H1 (cell line): ENCODE measurements around the gene PCDH19. TPM values are rescaled to one million over a fixed set of nuclear protein-coding genes. Genes with fewer than 3 reads are reported as not detected.

Source experiments
- CTCF ChIA-PET: fragments of 300-600 bp; sonication (Branson Sonifier 250); formaldehyde crosslinking; loops from one replicate; lab custom pipeline; 2021; ENCODE audit not compliant: partially characterized antibody; lab: Charles Lee
- POLR2A ChIA-PET: fragments of 300-600 bp; sonication (Branson Sonifier 250); formaldehyde crosslinking; loops from one replicate; lab custom pipeline; 2021; ENCODE audit warnings: inconsistent platforms; ENCODE audit not compliant: partially characterized antibody; lab: Charles Lee
- DNase-seq, 2 experiments: peaks; one replicate each; pipeline versions ENCODE4 v3.0.0 to v3.0.0-alpha.2; 2010 to 2022; ENCODE audit warnings: low spot score in 2 of 2, low read depth in 1 of 2, mixed read lengths in 1 of 2
- FAIRE-seq: peaks from 2 replicates; lab custom pipeline; 2011; peaks lifted over from hg19 to GRCh38; lab: Jason Lieb, UNC
- H2AFZ ChIP-seq: 2 replicates; pipeline ENCODE4 v1.8.1; 2012; ENCODE audit warnings: low read length, inconsistent platforms
- H2AK5ac ChIP-seq: 2 replicates; pipeline ENCODE4 v1.6.1; 2013; ENCODE audit warnings: low read depth, low read length
- H2BK120ac ChIP-seq: replicated peaks from 2 replicates; pipeline ENCODE3; 2013; ENCODE audit warnings: low read depth, low read length, inconsistent platforms
- H2BK12ac ChIP-seq: 2 replicates; pipeline ENCODE4 v1.6.1; 2013; ENCODE audit warnings: low read depth, low read length
- H2BK15ac ChIP-seq: 2 replicates; pipeline ENCODE4 v1.6.1; 2013; ENCODE audit warnings: low read length
- H2BK20ac ChIP-seq: 2 replicates; pipeline ENCODE4 v1.6.1; 2013; ENCODE audit warnings: low read length
- H2BK5ac ChIP-seq: 2 replicates; pipeline ENCODE4 v1.6.1; 2013; ENCODE audit warnings: low read depth, low read length
- H3K14ac ChIP-seq: 2 replicates; pipeline ENCODE4 v1.6.1; 2013; ENCODE audit warnings: inconsistent platforms; ENCODE audit not compliant: insufficient read length
- H3K18ac ChIP-seq: 2 replicates; pipeline ENCODE4 v1.6.1; 2013; ENCODE audit warnings: low read length; ENCODE audit errors: extremely low read depth
- H3K23ac ChIP-seq: 2 replicates; pipeline ENCODE4 v1.6.1; 2013; ENCODE audit warnings: inconsistent platforms; ENCODE audit not compliant: insufficient read length
- H3K23me2 ChIP-seq: 2 replicates; pipeline ENCODE4 v1.6.1; 2013; ENCODE audit warnings: low read depth, low read length
- H3K27ac ChIP-seq: 2 replicates; pipeline ENCODE4 v1.6.1; 2011; ENCODE audit warnings: low read depth, low read length, inconsistent platforms
- H3K27me3 ChIP-seq, 4 experiments: replicated peaks in 1 of 4; 1 replicate in 1 of 4; 2 replicates in 3 of 4; pipeline versions ENCODE4 v1.6.1 to v1.8.1; 2011 to 2013; ENCODE audit warnings: low read length in 3 of 4, mild to moderate bottlenecking in 3 of 4, inconsistent platforms in 2 of 4, mixed read lengths in 2 of 4, moderate library complexity in 1 of 4; ENCODE audit not compliant: control insufficient read depth in 3 of 4, insufficient read depth in 3 of 4; ENCODE audit errors: extremely low read depth in 1 of 4
- H3K36me3 ChIP-seq, 4 experiments: 2 replicates each; pipeline versions ENCODE4 v1.6.1 to v1.8.1; 2011 to 2013; ENCODE audit warnings: mild to moderate bottlenecking in 4 of 4, low read length in 3 of 4, moderate library complexity in 2 of 4, control low read depth in 1 of 4, inconsistent platforms in 1 of 4; ENCODE audit not compliant: insufficient read depth in 4 of 4, control insufficient read depth in 2 of 4
- H3K4ac ChIP-seq: replicated peaks from 2 replicates; pipeline ENCODE3; 2013; ENCODE audit warnings: low read length, low read depth, mixed read lengths, inconsistent platforms; ENCODE audit not compliant: insufficient read length
- H3K4me1 ChIP-seq, 4 experiments: replicated peaks in 1 of 4; 1 replicate in 1 of 4; 2 replicates in 3 of 4; pipeline versions ENCODE4 v1.6.1 to v1.8.1; 2011 to 2013; ENCODE audit warnings: low read length in 3 of 4, inconsistent platforms in 2 of 4, mixed read lengths in 1 of 4; ENCODE audit not compliant: insufficient read depth in 4 of 4, control insufficient read depth in 3 of 4
- H3K4me2 ChIP-seq, 2 experiments: 2 replicates each; pipeline versions ENCODE4 v1.6.1 to v1.8.1; 2011 to 2013; ENCODE audit warnings: low read depth in 2 of 2, low read length in 2 of 2, control low read depth in 1 of 2, inconsistent platforms in 1 of 2, mild to moderate bottlenecking in 1 of 2; ENCODE audit not compliant: insufficient read depth in 1 of 2
- H3K4me3 ChIP-seq, 4 experiments: fragments of 200-600, 300-600 bp in 1 of 4; sonication (generic), shearing (Covaris generic), sonication (Bioruptor Twin) in 1 of 4; 2 replicates each; pipeline versions ENCODE4 v1.5.1 to v1.8.1; 2011 to 2016; ENCODE audit warnings: low read length in 4 of 4, low read depth in 3 of 4, control low read depth in 2 of 4, inconsistent platforms in 2 of 4, mild to moderate bottlenecking in 2 of 4, mixed read lengths in 1 of 4, moderate library complexity in 1 of 4; ENCODE audit not compliant: insufficient read depth in 2 of 4; ENCODE audit errors: extremely low read depth in 1 of 4
- H3K56ac ChIP-seq: replicated peaks from 2 replicates; pipeline ENCODE3; 2013; ENCODE audit warnings: low read depth, mild to moderate bottlenecking, mixed read lengths, low read length, inconsistent platforms; ENCODE audit not compliant: insufficient read length
- H3K79me1 ChIP-seq: 2 replicates; pipeline ENCODE4 v1.6.1; 2013; ENCODE audit warnings: low read depth, low read length, control low read depth
- H3K79me2 ChIP-seq, 2 experiments: 2 replicates each; pipeline versions ENCODE4 v1.6.1 to v1.8.1; 2012 to 2013; ENCODE audit warnings: low read length in 2 of 2, mild to moderate bottlenecking in 2 of 2, inconsistent platforms in 1 of 2; ENCODE audit not compliant: insufficient read depth in 2 of 2, control insufficient read depth in 1 of 2
- H3K9ac ChIP-seq, 4 experiments: replicated peaks in 1 of 4; 1 replicate in 1 of 4; 2 replicates in 3 of 4; pipeline versions ENCODE4 v1.6.1 to v1.8.1; 2011 to 2013; ENCODE audit warnings: low read depth in 3 of 4, low read length in 3 of 4, control low read depth in 2 of 4, mild to moderate bottlenecking in 2 of 4, moderate library complexity in 2 of 4, inconsistent platforms in 1 of 4; ENCODE audit errors: extremely low read depth in 1 of 4
- H3K9me3 ChIP-seq, 2 experiments: 2 replicates each; pipeline versions ENCODE4 v1.6.1 to v1.8.1; 2012 to 2013; ENCODE audit warnings: mild to moderate bottlenecking in 2 of 2, moderate library complexity in 2 of 2, control low read depth in 1 of 2, inconsistent platforms in 1 of 2, low read depth in 1 of 2, low read length in 1 of 2, mixed read lengths in 1 of 2; ENCODE audit not compliant: insufficient read depth in 2 of 2
- H4K20me1 ChIP-seq, 2 experiments: replicated peaks in 1 of 2; 2 replicates each; pipeline versions ENCODE3 to v1.8.1; 2011 to 2013; ENCODE audit warnings: inconsistent platforms in 2 of 2, low read length in 2 of 2, mild to moderate bottlenecking in 1 of 2; ENCODE audit not compliant: insufficient read depth in 2 of 2, control insufficient read depth in 1 of 2
- H4K5ac ChIP-seq: 2 replicates; pipeline ENCODE4 v1.6.1; 2013; ENCODE audit warnings: low read length, low read depth, mixed read lengths, inconsistent platforms; ENCODE audit not compliant: insufficient read length
- H4K8ac ChIP-seq: 2 replicates; pipeline ENCODE4 v1.8.0; 2013; ENCODE audit warnings: mild to moderate bottlenecking, moderate library complexity, low read length, inconsistent platforms; ENCODE audit not compliant: insufficient read depth; ENCODE audit errors: extremely low read depth
- H4K91ac ChIP-seq: replicated peaks from 2 replicates; pipeline ENCODE3; 2013; ENCODE audit warnings: low read length, mixed read lengths, inconsistent platforms; ENCODE audit not compliant: insufficient read length
- ASH2L ChIP-seq: fragments of 200-600, 300-600 bp; sonication (generic); IDR thresholded peaks from one replicate; pipeline ENCODE4 v1.7.1; 2017; ENCODE audit warnings: low read length
- BCL11A ChIP-seq, 2 experiments: IDR thresholded peaks; one replicate each; pipeline ENCODE4 v1.6.1; 2011; ENCODE audit warnings: low read depth in 2 of 2, low read length in 2 of 2, mild to moderate bottlenecking in 2 of 2
- BRCA1 ChIP-seq: IDR thresholded peaks from 2 replicates; pipeline ENCODE4 v1.6.1; 2012; ENCODE audit warnings: low read depth, low read length, improper control_type of control experiment
- CBX8 ChIP-seq: fragments of 300-800, 300-1000 bp; sonication (generic); IDR thresholded peaks from 2 replicates; pipeline ENCODE4 v1.7.1; 2016; ENCODE audit warnings: low read depth, low read length, borderline replicate concordance
- CREB1 ChIP-seq: IDR thresholded peaks from 2 replicates; pipeline ENCODE4 v1.6.1; 2012; ENCODE audit warnings: inconsistent platforms
- GABPA ChIP-seq: IDR thresholded peaks from 2 replicates; pipeline ENCODE4 v1.6.1; 2011; ENCODE audit warnings: mild to moderate bottlenecking, low read length, moderate library complexity, borderline replicate concordance; ENCODE audit not compliant: insufficient read depth
- HDAC6 ChIP-seq: IDR thresholded peaks from one replicate; pipeline ENCODE4 v1.7.1; 2012; ENCODE audit warnings: low read depth, mild to moderate bottlenecking, inconsistent platforms, low read length, moderate library complexity
- MAX ChIP-seq: IDR thresholded peaks from 2 replicates; pipeline ENCODE4 v1.6.1; 2012; ENCODE audit warnings: inconsistent platforms
- NANOG ChIP-seq: IDR thresholded peaks from 2 replicates; pipeline ENCODE4 v1.6.1; 2011; ENCODE audit warnings: low read length, low read depth, mild to moderate bottlenecking, inconsistent platforms; ENCODE audit not compliant: insufficient read depth, poor library complexity, severe bottlenecking
- POU5F1 ChIP-seq: IDR thresholded peaks from 2 replicates; pipeline ENCODE4 v1.6.1; 2011; ENCODE audit warnings: low read depth, mild to moderate bottlenecking, low read length, moderate library complexity
- SIX5 ChIP-seq: IDR thresholded peaks from 2 replicates; pipeline ENCODE4 v1.6.1; 2011; ENCODE audit warnings: mild to moderate bottlenecking, low read depth, low read length
- SP2 ChIP-seq: IDR thresholded peaks from 2 replicates; pipeline ENCODE4 v1.6.1; 2012; ENCODE audit warnings: mild to moderate bottlenecking, low read length, inconsistent platforms
- SP4 ChIP-seq: IDR thresholded peaks from 2 replicates; pipeline ENCODE4 v1.6.1; 2012; ENCODE audit warnings: low read length, inconsistent platforms
- SUZ12 ChIP-seq: fragments of 200-600 bp; sonication (generic); IDR thresholded peaks from 2 replicates; pipeline ENCODE4 v1.6.1; 2012; ENCODE audit warnings: mild to moderate bottlenecking, inconsistent platforms, low read length, moderate library complexity, mixed read lengths
- ZNF274 ChIP-seq: IDR thresholded peaks from 2 replicates; pipeline ENCODE4 v1.7.0; 2012; ENCODE audit warnings: low read length, borderline replicate concordance; ENCODE audit errors: extremely low read depth
- WGBS, 2 experiments: shearing (Covaris generic) in 1 of 2; methylation state at CpG; one replicate each; pipeline versions ENCODE4 v1.1.6 to v1.1.7; 2013 to 2015; ENCODE audit warnings: low lambda C conversion rate in 2 of 2, mixed read lengths in 2 of 2, inconsistent platforms in 1 of 2, low coverage in 1 of 2, missing lambda C conversion rate in 1 of 2; ENCODE audit not compliant: insufficient replicate concordance in 2 of 2, insufficient coverage in 1 of 2, insufficient read length in 1 of 2; ENCODE audit errors: extremely low coverage in 1 of 2, missing lambda C conversion rate in 1 of 2; 5-methylcytosine and 5-hydroxymethylcytosine counted together
- polyA plus RNA-seq, 7 experiments: library from polyadenylated mRNA; depleted of rRNA in 3 of 7; stranded (reverse) in 5 of 7; unstranded in 2 of 7; fragments of >200 nt in 5 of 7; fragments of 200-250 nt in 2 of 7; gene quantifications; 1 replicate in 5 of 7; 2 replicates in 1 of 7; 4 replicates in 1 of 7; pipeline versions ENCODE4 v1.2.1 to v1.2.3, GENCODE V29; 2011 to 2013; ENCODE audit warnings: missing spikeins in 2 of 7, mixed read lengths in 2 of 7
- total RNA-seq: library from RNA; stranded (reverse); fragmentation: NEBNext Ultra II Directional; extraction: Animal tissue kit (Norgen Biotek cat#: 25700); gene quantifications from 2 replicates; pipeline ENCODE4 v1.2.1, GENCODE V29; 2021

The PCDH19 gene
- total and polyA plus RNA-seq, 2 of the 8 experiments (the other 6 are each of a cell fraction or from before 2014, with no cell fraction given), result 0.12 to 1.2 TPM

- Histone ChIP-seq H3K27me3 (no peaks in the 10 kb centered on the region), H3K36me3 (no peaks in the 10 kb centered on the region), H2AFZ (no peak overlapping the region), H4K5ac (no peak overlapping the region), H2BK20ac (no peak overlapping the region), H3K4me2 (no peak overlapping the region), H2BK12ac (no peak overlapping the region), H4K20me1 (no peaks in the 10 kb centered on the region), H3K23ac (no peak overlapping the region), H2AK5ac (no peak overlapping the region), H2BK15ac (no peak overlapping the region), H3K79me1 (no peaks in the 10 kb centered on the region), H3K14ac (no peak overlapping the region), H3K4me1 (no peaks in the 10 kb centered on the region), H3K27ac (no peak overlapping the region), H4K91ac (no peak overlapping the region), H3K18ac (no peak overlapping the region), H3K23me2 (no peaks in the 10 kb centered on the region), H2BK120ac (no peak overlapping the region), H2BK5ac (no peak overlapping the region), H3K4ac (no peak overlapping the region), H3K9me3 (no peaks in the 10 kb centered on the region), H3K9ac (no peak overlapping the region), H3K79me2 (no peaks in the 10 kb centered on the region), H4K8ac (no peak overlapping the region), H3K56ac (no peak overlapping the region), H3K4me3 (no peak overlapping the region)
- CTCF ChIA-PET, result no interaction called here
- POLR2A ChIA-PET, result no interaction called here
- DNase-seq (no peak), FAIRE-seq (no peak)
- WGBS, 2 experiments, result 81% methylated on average over 3 of the region's 3 CpGs; no CpG with 5 or more reads in 1 of the 2 experiments
- TF ChIP-seq BRCA1, result no peak
- no peak for TF ChIP-seq SUZ12
- no peak for TF ChIP-seq ASH2L
- no peak for TF ChIP-seq POU5F1
- no peak for TF ChIP-seq BCL11A (IDR thresholded peaks at IDR 0.05; ENCODE audit: low read depth in 2 of 2, low read length in 2 of 2)
- no peak for TF ChIP-seq SP4
- no peak for TF ChIP-seq CBX8
- TF ChIP-seq HDAC6, result no peak
- TF ChIP-seq SIX5, result no peak
- no peak for TF ChIP-seq SP2
- no peak for TF ChIP-seq GABPA
- TF ChIP-seq ZNF274, result no peak
- TF ChIP-seq MAX, result no peak
- no peak for TF ChIP-seq NANOG
- TF ChIP-seq CREB1, result no peak
These were observed 94.5 kb downstream of the PCDH19 start for GRCh38 chrX:100315566-100315965.
